ENCODE measurements around the gene MOV10. TPM values are rescaled to one million over a fixed set of nuclear protein-coding genes. Genes with fewer than 3 reads are reported as not detected.
"Not testable (repeated sequence)": the region's sequence is repeated elsewhere in the genome, so short reads cannot be mapped to it uniquely, and the experiment has no call there.

The MOV10 gene
- total and polyA plus RNA-seq, 5 donors from 2014 or later: 26.1 to 94.2 (median 29.8) TPM

DNA sequence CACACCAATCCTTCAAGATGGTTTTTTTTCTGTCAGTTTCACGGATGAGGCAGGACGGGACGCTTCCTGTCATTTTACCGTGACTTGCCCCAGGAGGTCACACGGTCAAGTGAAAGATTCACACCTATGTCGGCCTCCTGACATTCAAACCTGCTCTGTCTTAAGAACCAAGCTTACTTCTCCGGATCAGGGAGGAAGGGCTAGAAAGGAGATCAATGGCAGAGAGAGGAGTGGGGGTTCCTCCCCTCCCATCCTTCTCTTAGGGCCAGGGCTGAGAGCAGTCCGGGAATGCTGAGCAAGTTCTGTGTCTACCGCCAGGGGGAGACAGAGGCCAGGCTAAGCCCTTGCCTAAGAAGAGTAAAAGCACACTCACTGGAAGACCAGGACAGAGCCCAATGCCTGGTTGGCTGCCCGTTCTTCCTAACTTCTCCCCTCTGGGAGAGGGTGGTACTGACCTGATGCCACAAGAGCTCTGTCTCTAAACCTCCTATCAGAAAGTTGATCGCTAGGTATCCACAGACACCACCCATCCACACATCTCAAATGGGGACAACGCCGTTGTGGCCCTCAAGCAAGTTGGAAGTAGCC is 41.8 kb downstream of the MOV10 start:
- Histone ChIP-seq H3K27ac (ENCODE audit: insufficient read depth, low read length, poor library complexity, severe bottlenecking) (no peak overlapping the region), H3K27me3 (ENCODE audit: control insufficient read depth, insufficient read depth, low read length) (no peaks in the 10 kb centered on the region), H3K36me3 (ENCODE audit: control insufficient read depth, insufficient read depth, low read length) (no peaks in the 10 kb centered on the region), H3K4me1 (ENCODE audit: control insufficient read depth, insufficient read depth, low read length, poor library complexity, severe bottlenecking) (peaks cover 35% of the 10 kb centered on the region), H3K9me3 (ENCODE audit: control insufficient read depth in 2 of 2, low read length in 2 of 2) (no peaks in the 10 kb centered on the region), H3K4me3 (ENCODE audit: low read depth, low read length) (peak overlapping the region; percentile 86)
- Mint-ChIP-seq H3K4me1 (peaks cover 6 to 32% (median 22%) of the 10 kb centered on the region in 4 donors), H3K9me3 (no peaks in the 10 kb centered on the region), H3K27me3 (peaks cover 40% of the 10 kb centered on the region), H3K27ac (peak overlapping the region in 2 of 3 donors; percentile 82 to 89), H3K4me3 (peak overlapping the region; percentile 91 to 95 (median 92)), H3K36me3 (no peaks in the 10 kb centered on the region)
- DNase-seq (peak; percentile 67 to 84 (median 69)), ATAC-seq (ENCODE audit: low read depth in 2 of 2) (peak in 1 of 2 donors; percentile 11)

DNA sequence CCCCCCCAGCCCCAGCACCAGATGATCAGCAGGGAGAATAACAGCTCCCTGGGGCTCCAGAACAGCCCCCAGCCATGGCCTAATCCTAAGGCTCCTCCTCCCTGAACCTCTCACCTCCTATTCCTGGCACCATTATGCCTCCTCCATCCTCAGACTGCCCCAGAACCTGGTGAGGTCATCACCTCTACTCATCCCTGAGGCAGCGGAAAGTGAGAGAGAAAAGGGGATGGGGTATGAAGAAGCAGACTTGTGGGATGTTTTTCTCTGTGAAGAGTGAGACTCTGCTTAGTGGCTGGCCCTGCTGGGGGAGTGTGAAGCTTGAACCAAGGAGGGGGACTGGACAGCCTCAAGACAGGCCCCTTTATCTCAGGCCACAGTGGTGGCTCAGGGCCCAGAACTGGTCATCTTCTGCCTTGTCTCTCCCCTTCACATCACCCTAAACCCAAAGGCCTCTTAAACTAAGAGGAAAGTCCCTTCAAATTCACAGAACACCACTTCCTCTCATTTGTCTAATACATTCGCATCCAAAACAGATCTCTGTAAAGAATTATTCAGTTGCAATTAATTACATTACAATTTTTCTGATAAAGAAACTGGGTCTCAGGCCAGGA is 42.9 kb downstream of the MOV10 start:
- Histone ChIP-seq H3K27me3 (ENCODE audit: control insufficient read depth, insufficient read depth, low read length) (no peaks in the 10 kb centered on the region), H3K27ac (ENCODE audit: insufficient read depth, low read length, poor library complexity, severe bottlenecking) (no peak overlapping the region), H3K9me3 (ENCODE audit: control insufficient read depth in 2 of 2, low read length in 2 of 2) (no peaks in the 10 kb centered on the region), H3K4me3 (ENCODE audit: low read depth, low read length) (no peak overlapping the region), H3K4me1 (ENCODE audit: control insufficient read depth, insufficient read depth, low read length, poor library complexity, severe bottlenecking) (peaks cover 35% of the 10 kb centered on the region), H3K36me3 (ENCODE audit: control insufficient read depth, insufficient read depth, low read length) (no peaks in the 10 kb centered on the region)
- no peaks in the 10 kb centered on the region for H3K36me3 Mint-ChIP-seq
- no peak overlapping the region for H3K27ac Mint-ChIP-seq
- H3K27me3 Mint-ChIP-seq: peaks cover 43% of the 10 kb centered on the region
- ATAC-seq (ENCODE audit: low read depth in 2 of 2) (no peak), DNase-seq (no peak)
- peaks cover 6 to 34% (median 24%) of the 10 kb centered on the region in 4 donors for H3K4me1 Mint-ChIP-seq
- H3K9me3 Mint-ChIP-seq: no peaks in the 10 kb centered on the region
- peak overlapping the region in 2 of 4 donors; percentile 52 to 62 for H3K4me3 Mint-ChIP-seq

- H3K4me1 ChIP-seq (ENCODE audit: control insufficient read depth, insufficient read depth, low read length, poor library complexity, severe bottlenecking): peaks cover 35% of the 10 kb centered on the region
- Mint-ChIP-seq H3K4me1 (peaks cover 6 to 40% (median 24%) of the 10 kb centered on the region in 4 donors), H3K4me3 (peak overlapping the region in 3 of 4 donors; percentile 21 to 91 (median 55)), H3K27ac (peak overlapping the region in 1 of 3 donors; percentile 42), H3K9me3 (no peaks in the 10 kb centered on the region), H3K36me3 (no peaks in the 10 kb centered on the region), H3K27me3 (peaks cover 32% of the 10 kb centered on the region)
- no peak overlapping the region for H3K27ac ChIP-seq (ENCODE audit: insufficient read depth, low read length, poor library complexity, severe bottlenecking)
- H3K36me3 ChIP-seq (ENCODE audit: control insufficient read depth, insufficient read depth, low read length): no peaks in the 10 kb centered on the region
- H3K9me3 ChIP-seq (ENCODE audit: control insufficient read depth in 2 of 2, low read length in 2 of 2): no peaks in the 10 kb centered on the region
- ATAC-seq (ENCODE audit: low read depth in 2 of 2) (peak; percentile 17 to 19), DNase-seq (peak; percentile 66 to 73 (median 69))
- no peak overlapping the region for H3K4me3 ChIP-seq (ENCODE audit: low read depth, low read length)
- H3K27me3 ChIP-seq (ENCODE audit: control insufficient read depth, insufficient read depth, low read length): peaks cover 5% of the 10 kb centered on the region
These were observed 44.4 kb downstream of the MOV10 start for GRCh38 chr1:112718691-112719418.

GRCh38 chr1:112719706-112720105 is 45.2 kb downstream of the MOV10 start:
- H3K36me3 Mint-ChIP-seq: no peaks in the 10 kb centered on the region
- Histone ChIP-seq H3K36me3 (ENCODE audit: control insufficient read depth, insufficient read depth, low read length) (no peaks in the 10 kb centered on the region), H3K4me3 (ENCODE audit: low read depth, low read length) (no peak overlapping the region), H3K27ac (ENCODE audit: insufficient read depth, low read length, poor library complexity, severe bottlenecking) (no peak overlapping the region), H3K4me1 (ENCODE audit: control insufficient read depth, insufficient read depth, low read length, poor library complexity, severe bottlenecking) (peaks cover 27% of the 10 kb centered on the region), H3K27me3 (ENCODE audit: control insufficient read depth, insufficient read depth, low read length) (peaks cover 5% of the 10 kb centered on the region), H3K9me3 (ENCODE audit: control insufficient read depth in 2 of 2, low read length in 2 of 2) (no peaks in the 10 kb centered on the region)
- ATAC-seq (ENCODE audit: low read depth in 2 of 2) (no peak), DNase-seq (no peak)
- peak overlapping the region in 1 of 3 donors; percentile 67 for H3K27ac Mint-ChIP-seq
- H3K27me3 Mint-ChIP-seq: peaks cover 30% of the 10 kb centered on the region
- no peaks in the 10 kb centered on the region for H3K9me3 Mint-ChIP-seq
- no peak overlapping the region for H3K4me3 Mint-ChIP-seq
- peaks cover 6 to 34% (median 23%) of the 10 kb centered on the region in 4 donors for H3K4me1 Mint-ChIP-seq

- no peak for DNase-seq
- H3K27me3 ChIP-seq (ENCODE audit: control insufficient read depth, insufficient read depth, low read length): peaks cover 5% of the 10 kb centered on the region
- H3K4me3 Mint-ChIP-seq: no peak overlapping the region
- H3K36me3 ChIP-seq (ENCODE audit: control insufficient read depth, insufficient read depth, low read length): no peaks in the 10 kb centered on the region
- H3K4me1 Mint-ChIP-seq: peaks cover 4 to 28% (median 20%) of the 10 kb centered on the region in 4 donors
- peaks cover 26% of the 10 kb centered on the region for H3K27me3 Mint-ChIP-seq
- H3K27ac Mint-ChIP-seq: no peak overlapping the region
- no peaks in the 10 kb centered on the region for H3K36me3 Mint-ChIP-seq
- H3K27ac ChIP-seq (ENCODE audit: insufficient read depth, low read length, poor library complexity, severe bottlenecking): no peak overlapping the region
- peaks cover 19% of the 10 kb centered on the region for H3K4me1 ChIP-seq (ENCODE audit: control insufficient read depth, insufficient read depth, low read length, poor library complexity, severe bottlenecking)
- ATAC-seq (ENCODE audit: low read depth in 2 of 2): no peak
- H3K4me3 ChIP-seq (ENCODE audit: low read depth, low read length): no peak overlapping the region
- no peaks in the 10 kb centered on the region for H3K9me3 Mint-ChIP-seq
- no peaks in the 10 kb centered on the region for H3K9me3 ChIP-seq (ENCODE audit: control insufficient read depth in 2 of 2, low read length in 2 of 2)
These were observed 46.3 kb downstream of the MOV10 start for GRCh38 chr1:112720800-112721199.

GRCh38 chr1:112721294-112721693 is 46.8 kb downstream of the MOV10 start:
- not testable (repeated sequence) for H3K4me3 Mint-ChIP-seq; H3K9me3 Mint-ChIP-seq; H3K27me3 ChIP-seq (ENCODE audit: control insufficient read depth, insufficient read depth, low read length); H3K9me3 ChIP-seq (ENCODE audit: control insufficient read depth in 2 of 2, low read length in 2 of 2); H3K36me3 Mint-ChIP-seq; ATAC-seq (ENCODE audit: low read depth in 2 of 2); H3K36me3 ChIP-seq (ENCODE audit: control insufficient read depth, insufficient read depth, low read length); H3K4me3 ChIP-seq (ENCODE audit: low read depth, low read length); H3K27ac ChIP-seq (ENCODE audit: insufficient read depth, low read length, poor library complexity, severe bottlenecking); DNase-seq
- Mint-ChIP-seq H3K27me3 (peaks cover 21% of the 10 kb centered on the region), H3K27ac (peak overlapping the region in 1 of 3 donors; percentile 32), H3K4me1 (peaks cover 0 to 23% (median 15%) of the 10 kb centered on the region in 4 donors)
- H3K4me1 ChIP-seq (ENCODE audit: control insufficient read depth, insufficient read depth, low read length, poor library complexity, severe bottlenecking): peaks cover 14% of the 10 kb centered on the region

DNA sequence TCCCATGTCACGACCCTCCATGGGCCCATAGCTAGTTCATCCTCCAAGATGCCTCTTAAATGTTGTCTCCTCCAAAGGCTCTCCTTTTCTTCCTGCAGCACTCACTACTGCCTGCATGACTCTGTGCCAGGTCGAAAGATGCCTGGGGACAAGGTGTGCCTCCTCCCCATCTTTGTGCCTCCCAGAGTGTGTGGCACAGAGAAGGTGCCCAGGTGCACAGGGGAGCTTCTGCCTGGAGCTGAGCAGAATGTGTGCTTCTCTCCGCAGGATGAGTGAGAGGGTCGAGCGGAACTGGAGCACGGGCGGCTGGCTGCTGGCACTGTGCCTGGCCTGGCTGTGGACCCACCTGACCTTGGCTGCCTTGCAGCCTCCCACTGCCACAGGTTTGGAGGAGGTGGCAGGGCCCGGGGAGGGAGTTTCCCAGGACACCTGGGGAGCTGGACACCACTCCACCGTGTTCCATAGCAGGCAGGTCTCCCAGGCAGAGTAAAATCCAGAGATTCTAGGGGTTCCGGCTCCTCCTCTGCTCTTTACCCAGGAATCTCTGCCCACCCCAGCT is 47.6 kb downstream of the MOV10 start:
- H3K4me1 Mint-ChIP-seq: peaks cover 0 to 17% (median 11%) of the 10 kb centered on the region in 4 donors
- no peaks in the 10 kb centered on the region for H3K9me3 ChIP-seq (ENCODE audit: control insufficient read depth in 2 of 2, low read length in 2 of 2)

More for the DNA sequence above, 47.6 kb downstream of the MOV10 start:
- peaks cover 5% of the 10 kb centered on the region for H3K27me3 ChIP-seq (ENCODE audit: control insufficient read depth, insufficient read depth, low read length)
- Mint-ChIP-seq H3K36me3 (no peaks in the 10 kb centered on the region), H3K27me3 (peaks cover 17% of the 10 kb centered on the region), H3K4me3 (no peak overlapping the region), H3K27ac (no peak overlapping the region), H3K9me3 (no peaks in the 10 kb centered on the region)
- H3K27ac ChIP-seq (ENCODE audit: insufficient read depth, low read length, poor library complexity, severe bottlenecking): no peak overlapping the region
- no peak overlapping the region for H3K4me3 ChIP-seq (ENCODE audit: low read depth, low read length)
- ATAC-seq (ENCODE audit: low read depth in 2 of 2): no peak
- H3K4me1 ChIP-seq (ENCODE audit: control insufficient read depth, insufficient read depth, low read length, poor library complexity, severe bottlenecking): peaks cover 11% of the 10 kb centered on the region
- H3K36me3 ChIP-seq (ENCODE audit: control insufficient read depth, insufficient read depth, low read length): no peaks in the 10 kb centered on the region
- DNase-seq: no peak

Measured in CD4-positive, CD25-positive, alpha-beta regulatory T cell (primary cell).